Uterine smooth muscle cell (primary cell): ENCODE data around the gene OR9Q1. TPM values are rescaled to one million over a fixed set of nuclear protein-coding genes. Genes with fewer than 3 reads are reported as not detected.

Source experiments
- total RNA-seq: library from RNA; depleted of rRNA; stranded (reverse); fragments of >200 nt; gene quantifications from 2 replicates; pipeline ENCODE4 v1.2.3, GENCODE V29; 2014

Gene OR9Q1, protein sequence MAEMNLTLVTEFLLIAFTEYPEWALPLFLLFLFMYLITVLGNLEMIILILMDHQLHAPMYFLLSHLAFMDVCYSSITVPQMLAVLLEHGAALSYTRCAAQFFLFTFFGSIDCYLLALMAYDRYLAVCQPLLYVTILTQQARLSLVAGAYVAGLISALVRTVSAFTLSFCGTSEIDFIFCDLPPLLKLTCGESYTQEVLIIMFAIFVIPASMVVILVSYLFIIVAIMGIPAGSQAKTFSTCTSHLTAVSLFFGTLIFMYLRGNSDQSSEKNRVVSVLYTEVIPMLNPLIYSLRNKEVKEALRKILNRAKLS
- total RNA-seq = not detected in 2 replicates

DNA sequence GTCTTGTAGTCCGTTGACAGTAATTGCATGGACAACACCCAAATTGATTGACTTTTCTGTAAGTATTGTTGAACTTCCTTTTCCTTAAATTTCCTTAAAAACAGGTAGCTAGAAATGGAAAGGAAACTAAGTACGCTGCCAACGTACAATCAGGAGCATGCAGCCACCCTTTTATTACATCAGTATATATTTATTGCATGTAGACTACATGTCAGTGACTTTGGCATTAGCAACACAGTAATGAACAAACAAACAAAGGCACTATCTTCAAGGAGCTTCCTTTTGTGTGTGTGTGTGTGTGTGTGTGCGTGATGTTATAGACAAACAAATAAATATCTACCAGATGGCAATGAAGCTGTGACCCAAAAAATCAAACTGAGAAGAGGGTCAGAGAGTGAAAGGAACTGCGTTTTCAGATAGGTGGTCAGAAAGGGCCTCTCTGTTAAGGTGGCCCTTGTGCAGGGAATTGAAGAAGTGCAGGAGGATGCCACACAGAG lies at the start of gene OR9Q1:
OR9Q1 (plus strand) TSS at position 447 of the 497 bp plus-strand sequence. CDS start 155,564 bp downstream, outside the sequence.

DNA sequence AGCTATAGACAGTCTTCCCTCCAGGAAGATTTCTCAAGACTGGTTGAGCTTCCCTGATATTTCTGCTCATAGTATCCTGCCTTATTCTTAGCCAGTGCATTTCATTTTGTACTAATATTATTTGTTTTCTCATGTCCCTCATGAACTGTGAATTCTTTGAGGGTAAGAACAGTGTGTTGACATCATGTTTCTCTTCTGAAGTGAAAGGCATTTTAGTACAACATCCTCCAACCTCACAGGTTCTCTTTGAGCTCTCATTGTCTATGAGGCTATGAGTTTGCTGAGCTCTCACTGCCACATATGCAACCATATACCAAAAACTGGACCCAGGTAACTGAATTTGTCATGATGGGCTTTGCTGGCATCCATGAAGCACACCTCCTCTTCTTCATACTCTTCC lies 7.0 kb downstream of the OR9Q1 start, which contains the start of gene OR6Q1:
OR6Q1 (plus strand) TSS at position 301 of the 400 bp plus-strand sequence; CDS start at position 301, 0 bp downstream.

DNA sequence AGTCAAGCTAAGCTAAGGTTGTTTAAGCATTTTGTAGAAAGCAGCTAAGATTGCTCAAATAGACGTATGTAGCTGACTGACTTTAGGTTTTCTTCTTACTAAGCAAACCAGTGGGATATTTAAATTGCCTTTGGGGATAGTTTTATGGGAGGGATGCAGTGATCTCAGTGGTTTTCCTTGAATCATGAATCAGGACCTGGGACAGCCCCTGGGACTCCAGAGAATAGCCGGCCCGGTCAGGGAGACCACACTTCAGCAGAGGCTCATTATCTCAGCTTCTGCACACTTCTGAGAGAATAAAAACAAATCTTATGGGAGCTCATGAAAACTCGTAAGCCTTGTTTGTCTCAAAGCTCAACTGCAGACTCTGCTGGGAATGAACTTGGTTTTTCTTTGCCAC lies 101.8 kb downstream of the OR9Q1 start, which contains the start of gene OR9I1:
OR9I1 (minus strand) TSS at position 62 of the 400 bp plus-strand sequence. CDS start 6,086 bp downstream, outside the sequence.

DNA sequence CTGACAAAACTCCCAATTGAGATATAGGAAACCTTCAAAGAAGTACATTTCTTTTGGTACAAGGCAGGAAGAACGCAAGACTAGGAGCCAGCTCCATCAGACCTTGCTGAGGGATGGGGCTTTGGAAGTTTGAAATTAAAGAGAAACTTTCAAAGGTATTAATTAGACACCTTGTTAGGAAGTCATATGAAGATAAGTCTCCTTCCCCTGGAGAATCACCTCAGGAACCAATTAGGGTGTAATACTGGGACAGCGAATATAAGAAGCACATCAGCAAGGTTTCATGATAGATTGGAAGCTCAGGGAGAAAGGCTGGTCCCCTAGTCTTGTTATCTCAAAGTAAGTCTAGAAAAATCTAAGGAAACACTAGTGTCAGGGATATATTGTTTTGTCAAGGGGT lies 165.1 kb downstream of the OR9Q1 start, which contains the start of gene OR9Q2:
OR9Q2 (plus strand) TSS at position 301 of the 400 bp plus-strand sequence. CDS start 1,421 bp downstream, outside the sequence.

DNA sequence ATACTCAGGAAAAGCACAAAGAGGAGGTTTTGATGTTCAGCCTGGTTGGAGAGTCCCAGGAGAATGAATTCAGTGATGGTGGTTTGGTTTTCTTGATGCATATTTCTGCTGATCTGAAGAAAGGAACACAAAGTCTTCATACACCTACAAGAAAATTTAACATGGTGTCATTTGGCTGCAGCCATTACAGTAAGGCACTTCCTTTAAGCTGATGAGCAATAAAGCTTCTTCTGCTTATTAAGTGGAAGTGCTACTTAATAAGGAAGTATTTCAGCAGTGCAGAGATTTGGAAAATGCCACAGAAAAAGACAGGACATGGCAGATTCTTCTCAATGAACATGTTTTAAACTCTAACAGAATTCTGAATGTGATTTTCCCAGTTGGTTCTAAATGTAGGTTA lies 180.4 kb downstream of the OR9Q1 start, which contains the start of gene OR1S2:
OR1S2 (minus strand) TSS at position 101 of the 400 bp plus-strand sequence; CDS start at position 101, 0 bp downstream.

DNA sequence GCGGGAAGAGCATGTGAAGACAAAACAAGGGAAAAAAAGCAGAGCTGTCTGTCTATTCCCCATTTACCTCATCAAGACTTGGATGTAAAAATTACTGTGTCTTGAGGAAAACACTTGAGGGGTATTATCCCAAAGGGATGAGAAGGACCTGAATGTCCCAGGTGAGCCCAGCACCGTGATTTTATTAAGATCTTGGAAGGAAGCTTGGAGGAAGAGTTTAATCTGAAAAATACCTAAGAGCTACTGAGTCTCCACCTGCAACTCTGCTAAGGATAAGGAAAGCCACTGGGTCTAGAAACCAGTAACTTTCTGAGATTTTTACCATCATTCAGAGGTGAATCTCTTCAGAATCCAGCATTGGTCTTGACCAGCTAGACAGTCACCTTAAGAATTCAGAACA lies 188.7 kb downstream of the OR9Q1 start, which contains the start of gene OR1S1:
OR1S1 (plus strand) TSS at position 301 of the 400 bp plus-strand sequence.

Other genes with a start within 250 kb of the OR9Q1 start
- gene OR6Q1, start 7.1 kb downstream of the OR9Q1 start, total RNA-seq = not detected in 2 replicates
- gene OR9I1, start 101.6 kb downstream of the OR9Q1 start, total RNA-seq = under 0.01 TPM in 1 of 2 replicates, not detected in the other
- gene OR9Q2, start 165.2 kb downstream of the OR9Q1 start, total RNA-seq = 0.12 TPM in 1 of 2 replicates, not detected in the other
- gene OR1S2, start 180.3 kb downstream of the OR9Q1 start, total RNA-seq = not detected in 2 replicates
- 0.12 TPM in 1 of 2 replicates, not detected in the other for gene OR1S1, start 188.8 kb downstream of the OR9Q1 start, total RNA-seq
- not detected in 2 replicates for gene OR10Q1, start 205.0 kb downstream of the OR9Q1 start, total RNA-seq
- not detected in 2 replicates for gene OR10W1, start 244.4 kb downstream of the OR9Q1 start, total RNA-seq